AG04450 (cell line): ENCODE data around the gene C10orf67. TPM values are rescaled to one million over a fixed set of nuclear protein-coding genes. Genes with fewer than 3 reads are reported as not detected.
"Not testable (repeated sequence)": the region's sequence is repeated elsewhere in the genome, so short reads cannot be mapped to it uniquely, and the experiment has no call there.

Experiments
- CTCF ChIA-PET: fragments of 300-600, 350-600 bp; formaldehyde crosslinking; extraction: SDS; loops from one replicate; lab custom pipeline; 2022; ENCODE audit warnings: antibody characterized with exemption, inconsistent platforms; lab: Charles Lee
- POLR2A ChIA-PET: fragments of 350-600 bp; formaldehyde crosslinking; extraction: SDS; loops from one replicate; lab custom pipeline; 2021; ENCODE audit warnings: antibody characterized with exemption, inconsistent platforms; lab: Yijun Ruan, JAX
- DNase-seq: peaks from one replicate; pipeline ENCODE4 v3.0.0-alpha.2; 2011; ENCODE audit warnings: low read depth, low spot score
- H3K27ac ChIP-seq: one replicate; pipeline ENCODE4 v1.5.1; 2012; ENCODE audit warnings: low read depth, low read length, control low read depth
- H3K27me3 ChIP-seq: one replicate; pipeline ENCODE4 v1.6.0; 2012; ENCODE audit warnings: low read length; ENCODE audit not compliant: control insufficient read depth, insufficient read depth
- H3K4me3 ChIP-seq: 2 replicates; pipeline ENCODE4 v1.5.1; 2011; ENCODE audit warnings: mild to moderate bottlenecking, low read depth, low read length, control low read depth
- H3K9me3 ChIP-seq: 2 replicates; pipeline ENCODE4 v1.5.1; 2012; ENCODE audit warnings: low read length; ENCODE audit not compliant: control insufficient read depth, insufficient read depth
- polyA plus RNA-seq: library from polyadenylated mRNA; depleted of rRNA; stranded (reverse); fragments of >200 nt; gene quantifications from 2 replicates; pipeline ENCODE4 v1.2.3, GENCODE V29; 2011
- TF ChIP-seq, protein P1 (sequence below): IDR thresholded peaks from 2 replicates; pipeline ENCODE4 v1.5.1; 2011; ENCODE audit warnings: low read depth, low read length, control low read depth, inconsistent platforms

Gene C10orf67
- polyA plus RNA-seq, 1 experiment, result 0.14 TPM

- TF ChIP-seq, protein P1, sequence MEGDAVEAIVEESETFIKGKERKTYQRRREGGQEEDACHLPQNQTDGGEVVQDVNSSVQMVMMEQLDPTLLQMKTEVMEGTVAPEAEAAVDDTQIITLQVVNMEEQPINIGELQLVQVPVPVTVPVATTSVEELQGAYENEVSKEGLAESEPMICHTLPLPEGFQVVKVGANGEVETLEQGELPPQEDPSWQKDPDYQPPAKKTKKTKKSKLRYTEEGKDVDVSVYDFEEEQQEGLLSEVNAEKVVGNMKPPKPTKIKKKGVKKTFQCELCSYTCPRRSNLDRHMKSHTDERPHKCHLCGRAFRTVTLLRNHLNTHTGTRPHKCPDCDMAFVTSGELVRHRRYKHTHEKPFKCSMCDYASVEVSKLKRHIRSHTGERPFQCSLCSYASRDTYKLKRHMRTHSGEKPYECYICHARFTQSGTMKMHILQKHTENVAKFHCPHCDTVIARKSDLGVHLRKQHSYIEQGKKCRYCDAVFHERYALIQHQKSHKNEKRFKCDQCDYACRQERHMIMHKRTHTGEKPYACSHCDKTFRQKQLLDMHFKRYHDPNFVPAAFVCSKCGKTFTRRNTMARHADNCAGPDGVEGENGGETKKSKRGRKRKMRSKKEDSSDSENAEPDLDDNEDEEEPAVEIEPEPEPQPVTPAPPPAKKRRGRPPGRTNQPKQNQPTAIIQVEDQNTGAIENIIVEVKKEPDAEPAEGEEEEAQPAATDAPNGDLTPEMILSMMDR, result no peak
- CTCF ChIA-PET, result interaction anchor here (0.9 kb wide), 1 partner anchor 393 kb away, joined by 3 read pairs; no protein-coding TSS in a partner anchor
- Histone ChIP-seq H3K9me3 (no peaks in the 10 kb centered on the region), H3K27ac (no peak overlapping the region), H3K4me3 (no peak overlapping the region), H3K27me3 (peaks cover 12% of the 10 kb centered on the region)
- no peak for DNase-seq
- POLR2A ChIA-PET, result interaction anchor here (0.7 kb wide), 1 partner anchor 214 kb away, joined by 3 read pairs; no protein-coding TSS in a partner anchor
These were observed 34.2 kb downstream of the C10orf67 start for GRCh38 chr10:23310404-23310803.

DNA sequence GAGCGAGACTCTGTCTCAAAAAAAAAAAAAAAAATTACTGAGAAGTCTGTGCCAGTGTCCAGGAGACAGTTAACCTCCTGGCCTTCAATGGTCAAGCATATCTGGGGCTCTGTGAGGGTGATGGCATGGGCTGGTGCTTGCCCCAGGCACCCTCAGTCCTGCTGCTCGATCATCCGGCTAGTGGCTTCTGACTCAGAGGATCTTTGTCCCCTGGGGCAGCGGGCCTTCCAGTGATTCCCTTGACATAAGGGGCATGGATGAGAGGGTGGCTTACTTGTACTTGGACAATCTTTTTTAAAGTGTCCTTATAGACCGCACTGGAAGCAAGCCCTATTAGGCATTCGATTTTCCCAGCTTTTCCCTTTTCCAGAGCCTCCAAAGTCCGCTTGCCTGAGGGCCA is 44.6 kb downstream of the C10orf67 start:
- POLR2A ChIA-PET, H3K9me3 ChIP-seq, CTCF ChIA-PET: not testable (repeated sequence)

GRCh38 chr10:23294638-23295247 is 49.9 kb downstream of the C10orf67 start:
- ChIA-PET CTCF (interaction anchor here (0.7 to 7.7 kb wide), 28 partner anchors 7 to 1301 kb away, joined by 3 to 104 read pairs (median 4); no protein-coding TSS in a partner anchor), POLR2A (no interaction called here)

More for the DNA sequence above, 44.6 kb downstream of the C10orf67 start:
- not testable (repeated sequence) for DNase-seq, H3K4me3 ChIP-seq, H3K27ac ChIP-seq, H3K27me3 ChIP-seq

DNA sequence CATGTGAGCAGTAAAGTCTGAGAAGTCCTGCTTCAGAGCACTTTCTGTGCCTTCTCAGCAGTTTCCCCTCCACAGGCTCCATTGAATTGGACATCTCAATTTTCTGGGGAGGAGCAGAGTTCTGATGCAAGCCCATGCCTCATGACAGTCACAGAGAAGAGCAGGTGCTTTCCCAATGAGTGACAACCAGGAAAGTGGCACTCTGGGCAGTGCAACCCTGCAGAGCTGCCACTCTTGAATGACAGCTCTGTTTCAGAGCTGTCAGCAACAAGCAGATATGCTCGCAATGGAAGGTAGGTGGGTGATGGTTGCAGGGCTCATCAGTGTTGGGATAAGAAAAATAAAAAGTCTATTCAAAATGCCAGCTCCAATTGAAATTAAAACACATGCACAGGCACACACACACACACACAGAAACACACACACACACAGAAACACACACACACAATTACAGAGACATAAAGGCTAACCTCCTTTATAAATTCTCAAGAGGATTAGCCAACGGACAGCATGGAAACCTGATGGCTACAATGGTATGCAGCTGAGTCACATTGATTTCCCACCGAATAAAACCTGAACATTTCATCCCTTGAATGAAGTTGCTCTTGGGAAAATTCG is 50.5 kb downstream of the C10orf67 start:
- Histone ChIP-seq H3K9me3 (no peaks in the 10 kb centered on the region), H3K27ac (no peak overlapping the region), H3K4me3 (no peak overlapping the region), H3K27me3 (peaks cover 8% of the 10 kb centered on the region)
- no peak for DNase-seq
- ChIA-PET POLR2A (no interaction called here), CTCF (interaction anchor here (0.7 to 7.7 kb wide), 33 partner anchors 8 to 1301 kb away, joined by 3 to 104 read pairs (median 4); no protein-coding TSS in a partner anchor)
- TF ChIP-seq, protein P1, result no peak

More at GRCh38 chr10:23294638-23295247, 49.9 kb downstream of the C10orf67 start:
- Histone ChIP-seq H3K27me3 (peaks cover 8% of the 10 kb centered on the region), H3K4me3 (no peak overlapping the region), H3K9me3 (no peaks in the 10 kb centered on the region), H3K27ac (no peak overlapping the region)
- TF ChIP-seq, protein P1, result peak; percentile 65
- DNase-seq, result no peak

- H3K27ac ChIP-seq, result no peak overlapping the region
- POLR2A ChIA-PET, result no interaction called here
- CTCF ChIA-PET, result interaction anchor here (0.6 to 7.7 kb wide), 21 partner anchors 8 to 234 kb away, joined by 3 to 104 read pairs (median 5); no protein-coding TSS in a partner anchor
- H3K9me3 ChIP-seq, result no peaks in the 10 kb centered on the region
- H3K4me3 ChIP-seq, result no peak overlapping the region
- no peak for DNase-seq
- H3K27me3 ChIP-seq, result peaks cover 8% of the 10 kb centered on the region
- TF ChIP-seq, protein P1, result peak; percentile 61
These were observed 51.4 kb downstream of the C10orf67 start for GRCh38 chr10:23293145-23293724.
